ENCODE measurements around the gene TRMT11. TPM values are rescaled to one million over a fixed set of nuclear protein-coding genes. Genes with fewer than 3 reads are reported as not detected.
"Not testable (repeated sequence)": the region's sequence is repeated elsewhere in the genome, so short reads cannot be mapped to it uniquely, and the experiment has no call there.

Gene TRMT11
- total RNA-seq, 4 donors from 2014 or later: 23.6 to 152 (median 28.9) TPM

DNA sequence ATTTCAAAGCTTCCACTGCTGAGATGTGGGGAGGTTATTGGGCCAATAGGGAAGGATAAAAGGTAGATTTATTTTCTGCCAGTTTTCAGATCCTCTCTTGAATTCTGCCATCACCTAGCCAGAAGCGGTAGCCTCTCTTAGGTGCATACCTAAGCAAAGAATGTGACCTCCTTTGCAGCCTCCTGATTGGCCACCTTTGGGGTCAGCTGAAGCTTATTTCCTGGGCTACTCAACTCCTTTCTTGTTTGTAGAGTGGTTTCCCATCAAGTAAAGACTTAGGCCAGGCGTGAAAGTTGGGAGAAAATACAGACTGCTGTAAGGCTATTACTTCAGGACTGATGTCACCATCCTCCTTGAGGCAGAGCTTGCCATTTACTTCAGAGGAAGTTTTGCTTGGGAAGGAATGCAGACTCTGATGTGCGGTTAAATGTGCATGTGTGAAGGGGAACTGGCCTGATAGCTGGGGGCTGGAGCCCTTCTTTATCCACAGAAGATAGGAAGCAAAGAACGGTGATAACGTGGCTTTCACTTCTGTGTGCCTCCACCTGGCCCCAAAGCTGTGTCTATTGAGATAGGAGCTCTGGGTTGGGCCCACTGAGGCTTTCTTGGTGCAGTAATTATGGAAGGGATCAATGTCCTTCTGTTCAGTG, 70.1 kb downstream of the TRMT11 start:
- TF ChIP-seq EP300 (IDR thresholded peaks at IDR 0.05; ENCODE audit: low read depth) (no peak), POLR2AphosphoS5 (IDR thresholded peaks at IDR 0.05) (no peak), POLR2A (IDR thresholded peaks at IDR 0.05) (no peak)
- TF ChIP-seq, protein P1, sequence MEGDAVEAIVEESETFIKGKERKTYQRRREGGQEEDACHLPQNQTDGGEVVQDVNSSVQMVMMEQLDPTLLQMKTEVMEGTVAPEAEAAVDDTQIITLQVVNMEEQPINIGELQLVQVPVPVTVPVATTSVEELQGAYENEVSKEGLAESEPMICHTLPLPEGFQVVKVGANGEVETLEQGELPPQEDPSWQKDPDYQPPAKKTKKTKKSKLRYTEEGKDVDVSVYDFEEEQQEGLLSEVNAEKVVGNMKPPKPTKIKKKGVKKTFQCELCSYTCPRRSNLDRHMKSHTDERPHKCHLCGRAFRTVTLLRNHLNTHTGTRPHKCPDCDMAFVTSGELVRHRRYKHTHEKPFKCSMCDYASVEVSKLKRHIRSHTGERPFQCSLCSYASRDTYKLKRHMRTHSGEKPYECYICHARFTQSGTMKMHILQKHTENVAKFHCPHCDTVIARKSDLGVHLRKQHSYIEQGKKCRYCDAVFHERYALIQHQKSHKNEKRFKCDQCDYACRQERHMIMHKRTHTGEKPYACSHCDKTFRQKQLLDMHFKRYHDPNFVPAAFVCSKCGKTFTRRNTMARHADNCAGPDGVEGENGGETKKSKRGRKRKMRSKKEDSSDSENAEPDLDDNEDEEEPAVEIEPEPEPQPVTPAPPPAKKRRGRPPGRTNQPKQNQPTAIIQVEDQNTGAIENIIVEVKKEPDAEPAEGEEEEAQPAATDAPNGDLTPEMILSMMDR (IDR thresholded peaks at IDR 0.05): no peak

DNA sequence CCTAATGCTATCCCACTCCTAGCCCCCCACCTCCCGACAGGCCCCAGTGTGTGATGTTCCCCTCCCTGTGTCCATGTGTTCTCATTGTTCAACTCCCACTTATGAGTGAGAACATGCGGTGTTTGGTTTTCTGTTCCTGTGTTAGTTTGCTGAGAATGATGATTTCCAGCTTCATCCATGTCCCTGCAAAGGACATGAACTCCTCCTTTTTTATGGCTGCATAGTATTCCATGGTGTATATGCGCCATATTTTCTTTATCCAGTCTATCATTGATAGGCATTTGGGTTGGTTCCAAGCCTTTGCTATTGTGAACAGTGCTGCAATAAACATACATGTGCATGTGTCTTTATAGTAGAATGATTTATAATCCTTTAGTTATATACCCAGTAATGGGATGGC, 71.7 kb downstream of the TRMT11 start:
- H3K4me1 ChIP-seq: peaks cover 0 to 14% (median 5%) of the 10 kb centered on the region in 4 donors
- H3K27ac ChIP-seq; in situ Hi-C loops (cut with MboI; ENCODE audit: low pct_ligation_motif_present in 1 of 4, low pct_unique_long_range_greater_than_20kb in 1 of 4, low sequenced_read_pairs in 3 of 4); H3K9me3 ChIP-seq; intact Hi-C loops (cut with DNase I; ENCODE audit: low total_unique reads); H3K4me3 ChIP-seq; H3K27me3 ChIP-seq; H3K36me3 ChIP-seq; DNase-seq: not testable (repeated sequence)
- 90 to 100% methylated on average over 1 to 3 of the region's 3 CpGs for WGBS, 2 donors (ENCODE audit: low coverage in 1 of 2)

More for the DNA sequence above, 70.1 kb downstream of the TRMT11 start:
- Histone ChIP-seq H3K4me1 (peaks cover 0 to 14% (median 5%) of the 10 kb centered on the region in 4 donors), H3K36me3 (no peaks in the 10 kb centered on the region), H3K27ac (no peak overlapping the region), H3K27me3 (no peaks in the 10 kb centered on the region), H3K9me3 (no peaks in the 10 kb centered on the region), H3K4me3 (no peak overlapping the region)
- no peak for DNase-seq
- in situ Hi-C loops (cut with MboI; ENCODE audit: low pct_ligation_motif_present in 1 of 4, low pct_unique_long_range_greater_than_20kb in 1 of 4, low sequenced_read_pairs in 3 of 4): no loop called here
- 91 to 93% methylated on average over 3 to 5 of the region's 5 CpGs for WGBS, 2 donors (ENCODE audit: low coverage in 1 of 2)
- intact Hi-C loops (cut with DNase I; ENCODE audit: low total_unique reads): no loop called here

DNA sequence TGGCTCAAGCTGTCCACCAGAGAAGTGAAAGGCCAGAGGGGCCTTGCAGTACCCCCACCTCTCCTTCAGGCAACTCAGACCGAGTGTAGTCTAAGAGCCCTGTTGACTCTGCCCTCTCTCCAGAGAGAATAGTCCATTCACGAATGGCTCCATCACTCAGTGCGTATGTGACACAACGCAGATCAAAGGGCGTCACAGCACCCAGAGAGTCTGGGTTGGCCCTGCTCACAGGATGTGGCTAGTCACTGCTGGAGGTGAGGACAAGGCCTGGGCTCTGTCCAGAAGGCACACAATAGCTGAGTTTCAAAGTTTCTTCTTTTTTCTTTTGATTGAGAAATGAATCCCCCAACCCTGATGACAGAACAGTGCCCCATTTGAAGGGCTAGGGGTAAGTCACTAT, 74.1 kb downstream of the TRMT11 start:
- TF ChIP-seq POLR2AphosphoS5 (IDR thresholded peaks at IDR 0.05): no peak
- no peak for TF ChIP-seq POLR2A (IDR thresholded peaks at IDR 0.05)
- TF ChIP-seq, protein P1 (IDR thresholded peaks at IDR 0.05): no peak
- TF ChIP-seq EP300 (IDR thresholded peaks at IDR 0.05; ENCODE audit: low read depth): no peak
- Histone ChIP-seq H3K27ac (no peak overlapping the region), H3K4me1 (peaks cover 0 to 8% (median 4%) of the 10 kb centered on the region in 4 donors), H3K27me3 (no peaks in the 10 kb centered on the region), H3K36me3 (no peaks in the 10 kb centered on the region), H3K4me3 (no peak overlapping the region), H3K9me3 (no peaks in the 10 kb centered on the region)
- in situ Hi-C loops (cut with MboI; ENCODE audit: low pct_ligation_motif_present in 1 of 4, low pct_unique_long_range_greater_than_20kb in 1 of 4, low sequenced_read_pairs in 3 of 4): no loop called here
- no peak for DNase-seq
- intact Hi-C loops (cut with DNase I; ENCODE audit: low total_unique reads): no loop called here
- 88% methylated on average over 5 of the region's 5 CpGs; no CpG with 5 or more reads in 1 of the 2 donors for WGBS, 2 donors (ENCODE audit: low coverage in 1 of 2)

DNA sequence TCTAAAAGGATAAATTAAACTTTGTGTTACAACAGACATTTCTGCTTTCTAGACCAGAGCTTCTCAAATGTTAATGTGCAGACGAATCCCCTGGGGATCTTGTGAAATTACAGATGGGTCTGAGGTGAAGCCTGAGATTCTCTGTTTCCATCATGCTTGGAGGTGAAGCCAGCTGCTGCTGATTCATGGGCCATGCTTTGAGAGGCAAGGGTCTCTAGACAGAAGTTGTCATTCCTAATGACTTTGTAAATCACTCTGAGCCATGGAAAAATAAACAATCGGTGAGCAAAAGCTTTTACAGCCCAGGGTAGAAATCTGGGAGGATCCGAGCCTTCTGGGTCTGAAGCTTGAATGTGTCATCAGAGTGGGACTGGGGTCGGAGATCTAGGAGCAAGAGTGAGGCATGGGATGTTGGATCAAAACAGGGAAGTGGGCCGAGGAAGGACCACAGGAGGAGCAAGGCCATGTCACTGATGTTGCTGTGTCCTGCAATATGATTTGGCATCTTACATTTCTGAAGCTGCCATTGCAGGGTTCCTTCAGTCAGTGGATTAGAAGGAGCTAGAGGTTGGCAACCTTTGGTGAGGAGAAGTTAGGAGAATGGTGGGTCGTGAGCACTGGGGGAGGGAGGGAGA, 77.3 kb downstream of the TRMT11 start:
- H3K36me3 ChIP-seq: no peaks in the 10 kb centered on the region
- 80 to 86% methylated on average over 5 to 6 of the region's 6 CpGs for WGBS, 2 donors (ENCODE audit: low coverage in 1 of 2)
- DNase-seq: no peak
- H3K27ac ChIP-seq: no peak overlapping the region
- H3K9me3 ChIP-seq: no peaks in the 10 kb centered on the region
- in situ Hi-C loops (cut with MboI; ENCODE audit: low pct_ligation_motif_present in 1 of 4, low pct_unique_long_range_greater_than_20kb in 1 of 4, low sequenced_read_pairs in 3 of 4) (no loop called here), intact Hi-C loops (cut with DNase I; ENCODE audit: low total_unique reads) (no loop called here)
- H3K4me1 ChIP-seq: peaks cover 0 to 8% (median 0%) of the 10 kb centered on the region in 4 donors
- no peaks in the 10 kb centered on the region for H3K27me3 ChIP-seq
- H3K4me3 ChIP-seq: no peak overlapping the region
- TF ChIP-seq EP300 (IDR thresholded peaks at IDR 0.05; ENCODE audit: low read depth): no peak
- no peak for TF ChIP-seq POLR2A (IDR thresholded peaks at IDR 0.05)
- TF ChIP-seq POLR2AphosphoS5 (IDR thresholded peaks at IDR 0.05): no peak
- TF ChIP-seq, protein P1 (IDR thresholded peaks at IDR 0.05): no peak

Measured in transverse colon (tissue), 4 donors.